ENCODE results near the gene CMC2.

- TF ChIP-seq SUZ12 (IDR thresholded peaks at IDR 0.05; ENCODE audit: extremely low read depth, insufficient read depth, insufficient read length) (no peak), YY1 (IDR thresholded peaks at IDR 0.05; ENCODE audit: insufficient read depth, insufficient read length) (no peak)
These were observed 82.2 kb downstream of the CMC2 start for GRCh38 chr16:80924372-80924978.

Measured in NT2/D1 (cell line).